SHP77 treated with DMSO at 0.1 percent for 48 hours (cell line): Measurements from ENCODE around the gene RAB5B.
A peak's percentile ranks its signal among the peaks of the same experiment; 100 is the strongest.
"Not testable (repeated sequence)": the region's sequence is repeated elsewhere in the genome, so short reads cannot be mapped to it uniquely, and the experiment has no call there.

Source experiments
- DNase-seq: peaks from one replicate; lab custom pipeline; 2025; lab: John Stamatoyannopoulos, UW

The RAB5B gene

GRCh38 chr12:56014205-56014604, 40.3 kb downstream of the RAB5B start:
- no peak for DNase-seq

- no peak for DNase-seq
Measured at GRCh38 chr12:56017181-56017580, 43.3 kb downstream of the RAB5B start.

DNA sequence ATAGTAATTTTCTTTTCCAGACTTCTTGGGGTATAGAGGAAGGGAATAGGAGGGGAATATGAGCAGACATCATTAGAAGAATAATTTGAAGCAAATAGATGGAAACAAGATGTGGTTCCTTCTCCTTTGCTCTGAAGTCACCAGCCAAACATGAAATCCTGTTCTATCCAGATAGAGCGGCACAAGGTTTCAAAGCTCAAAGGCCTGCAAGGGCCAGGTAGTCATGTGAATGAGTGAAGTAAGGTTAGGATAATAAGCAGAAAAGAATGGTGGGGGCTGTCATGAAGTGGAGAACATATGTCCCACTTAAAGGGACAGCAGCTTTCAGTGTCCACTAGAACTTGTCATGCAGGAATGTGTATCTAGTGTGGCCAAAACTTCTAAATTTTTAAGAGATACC, 44.5 kb downstream of the RAB5B start:
- no peak for DNase-seq

- no peak for DNase-seq
Measured at GRCh38 chr12:56020423-56021184, 46.7 kb downstream of the RAB5B start, which contains the start of gene IKZF4. Gene IKZF4 (plus strand): TSS chr12:56021043. CDS start chr12:56021494, 451 bp downstream.

DNA sequence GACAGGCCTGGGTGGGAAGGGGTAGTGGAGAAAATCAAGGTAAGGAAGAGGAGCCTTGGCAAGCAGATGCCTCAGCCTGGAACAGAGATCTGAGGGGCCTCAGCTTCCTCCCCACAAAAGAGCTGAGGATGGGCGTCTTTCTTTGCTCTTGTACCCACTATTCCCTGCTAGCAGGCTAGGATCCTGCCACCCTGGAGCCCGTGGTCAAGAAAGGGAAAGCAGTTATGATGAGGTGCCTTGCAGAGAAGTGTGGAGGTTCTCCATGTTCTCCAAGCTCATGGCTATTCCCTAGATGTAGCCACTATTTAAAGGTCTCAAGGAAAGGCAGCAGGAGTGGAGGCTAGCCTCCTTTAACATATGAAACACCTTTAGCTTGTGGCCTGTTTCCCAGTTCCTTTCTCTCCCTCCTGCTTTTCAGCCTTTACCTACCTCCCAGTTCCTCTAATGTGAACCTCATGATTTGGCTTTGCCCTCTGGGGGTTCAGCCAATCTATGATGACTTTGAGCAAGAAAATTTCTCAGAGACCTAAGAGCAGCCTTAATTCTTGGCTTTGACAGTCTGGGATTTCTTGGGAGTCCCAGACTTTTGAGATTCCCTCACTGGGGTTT, 48.1 kb downstream of the RAB5B start:
- DNase-seq, result no peak

GRCh38 chr12:56028511-56029165, 54.8 kb downstream of the RAB5B start:
- DNase-seq, result no peak

- no peak for DNase-seq
Measured at GRCh38 chr12:56029166-56029519, 55.3 kb downstream of the RAB5B start.

DNA sequence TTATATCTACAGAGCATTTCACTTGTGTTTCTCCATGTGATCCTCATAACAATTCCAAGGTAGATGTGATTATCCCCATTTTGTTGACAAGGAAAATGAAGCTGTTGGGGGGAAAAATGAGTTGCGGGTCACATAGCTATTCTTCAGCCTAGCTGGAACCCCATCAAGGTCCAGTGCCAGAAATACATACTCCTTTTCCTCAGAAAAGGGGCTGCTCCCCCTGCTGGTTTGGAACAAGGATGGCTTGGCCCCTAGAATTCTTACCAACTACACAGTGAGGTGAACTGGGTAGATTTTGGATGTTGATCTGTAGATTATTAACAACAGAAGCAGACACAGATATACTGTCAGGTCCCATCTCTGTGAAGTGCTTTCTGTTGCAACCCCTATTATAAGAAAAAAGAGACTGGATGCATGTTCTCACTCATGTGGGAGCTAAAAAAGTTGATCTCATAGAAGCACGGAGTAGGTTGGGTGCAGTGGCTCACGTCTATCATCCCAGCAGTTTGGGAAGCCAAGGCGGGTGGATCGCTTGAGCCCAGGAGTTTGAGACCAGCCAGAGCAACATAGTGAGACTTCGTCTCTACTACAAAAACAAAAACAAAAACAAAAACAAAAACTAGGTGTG, 55.9 kb downstream of the RAB5B start:
- DNase-seq, result no peak

- DNase-seq, result no peak
Measured at GRCh38 chr12:56031987-56032386, 58.1 kb downstream of the RAB5B start.

- DNase-seq, result no peak
Measured at GRCh38 chr12:56034586-56035332, 60.9 kb downstream of the RAB5B start.

GRCh38 chr12:56037161-56037560, 63.3 kb downstream of the RAB5B start:
- no peak for DNase-seq

- no peak for DNase-seq
Measured at GRCh38 chr12:56038022-56038655, 64.3 kb downstream of the RAB5B start.

GRCh38 chr12:56040151-56040550, 66.3 kb downstream of the RAB5B start:
- DNase-seq, result no peak

DNA sequence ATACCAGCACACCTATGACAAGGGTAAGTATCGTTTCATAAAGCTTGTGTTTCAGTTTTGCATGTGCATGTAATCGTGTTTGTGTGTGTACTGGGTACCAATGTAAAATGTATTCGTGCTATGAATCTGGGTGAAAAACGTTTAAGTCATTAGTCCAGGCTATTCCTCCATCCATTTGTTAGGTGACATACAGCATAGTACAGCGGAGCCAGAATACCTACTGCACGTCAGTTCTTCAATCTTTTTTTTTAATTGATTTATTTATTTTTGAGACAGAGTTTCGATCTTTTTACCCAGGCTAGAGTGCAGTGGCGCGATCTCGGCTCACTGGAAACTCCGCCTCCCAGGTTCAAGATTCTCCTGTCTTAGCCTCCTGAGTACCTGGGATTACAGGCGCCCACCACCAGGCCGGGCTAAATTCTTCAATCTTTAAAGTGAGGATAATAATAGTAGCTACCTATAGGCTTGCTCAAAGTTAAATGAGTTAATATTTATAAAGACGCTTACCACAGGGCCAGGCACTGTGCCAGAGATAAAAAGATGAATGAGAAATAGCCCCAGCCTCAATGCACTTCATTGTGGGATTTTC, 67.2 kb downstream of the RAB5B start:
- DNase-seq, result no peak

- peak; percentile 99 for DNase-seq
Measured at GRCh38 chr12:56041552-56042429, 67.9 kb downstream of the RAB5B start, which contains the start of gene RPS26. Gene RPS26 (plus strand): TSS chr12:56041918. CDS start chr12:56042167, 249 bp downstream.

- DNase-seq, result not testable (repeated sequence)
Measured at GRCh38 chr12:56042430-56042813, 68.5 kb downstream of the RAB5B start.

- DNase-seq, result no peak
Measured at GRCh38 chr12:56042843-56043242, 69.0 kb downstream of the RAB5B start.
